ENCODE results near the gene NREP.

Gene NREP

DNA sequence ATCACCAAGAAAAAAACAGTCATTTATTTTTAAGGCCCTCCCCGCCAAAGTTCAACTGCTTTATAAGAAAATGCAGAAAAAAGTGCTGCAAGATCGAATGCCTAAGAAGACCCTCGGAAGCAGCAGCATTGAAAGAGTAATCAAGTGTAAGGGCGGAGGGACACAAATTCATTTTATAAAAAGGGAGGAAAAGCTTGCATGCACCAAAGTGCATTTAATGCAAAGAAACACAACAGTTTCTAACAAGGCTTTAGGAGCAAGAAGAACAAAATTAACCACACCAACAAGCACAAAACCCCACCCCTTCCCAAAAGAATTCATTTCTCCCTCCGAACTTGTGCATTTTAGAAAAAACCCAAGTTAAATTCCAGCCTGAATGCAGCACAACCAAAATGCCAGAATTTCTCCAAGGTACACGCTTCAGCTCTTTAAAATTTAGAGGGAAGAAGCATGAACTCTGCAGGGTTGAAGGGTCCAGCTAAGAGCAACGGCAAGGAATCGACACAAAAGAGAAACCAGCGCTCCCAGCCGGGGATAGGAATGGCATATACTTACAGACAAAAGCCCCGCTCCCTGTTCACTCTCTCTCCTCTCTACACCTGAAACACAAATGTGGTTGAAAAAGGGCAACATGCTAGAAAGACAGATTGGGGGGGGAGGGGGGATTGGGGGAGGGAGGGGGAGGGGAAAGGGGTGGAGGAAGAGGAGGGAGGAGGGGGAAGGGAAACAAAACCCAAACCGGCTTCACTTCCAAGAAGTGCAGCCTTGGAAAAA lies at the start of gene NREP:
Gene NREP (minus strand): TSS at position 614 of the 774 bp plus-strand sequence. CDS start 1,422 bp downstream, outside the sequence.
- DNase-seq: peak; percentile 45

DNA sequence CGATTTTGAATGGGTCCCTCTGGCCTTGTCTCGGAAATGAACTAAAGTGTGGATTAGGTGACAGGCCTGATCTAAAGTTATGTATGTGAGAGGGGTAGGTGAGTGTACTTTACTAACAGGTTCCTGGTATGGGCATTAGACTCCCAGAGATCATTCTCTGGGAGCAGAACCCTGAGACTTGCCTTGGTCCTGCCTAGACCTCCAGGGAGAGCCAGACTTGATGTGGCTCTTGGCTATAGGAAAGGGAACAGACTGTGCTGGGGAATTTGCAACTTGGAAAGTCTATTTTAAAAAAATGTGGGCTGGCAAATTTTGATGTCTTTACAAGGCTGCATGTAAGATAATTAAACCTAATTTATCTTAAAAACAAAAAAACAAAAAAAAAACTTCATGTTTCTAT lies 49.8 kb upstream of the NREP start:
- no peak for DNase-seq

DNA sequence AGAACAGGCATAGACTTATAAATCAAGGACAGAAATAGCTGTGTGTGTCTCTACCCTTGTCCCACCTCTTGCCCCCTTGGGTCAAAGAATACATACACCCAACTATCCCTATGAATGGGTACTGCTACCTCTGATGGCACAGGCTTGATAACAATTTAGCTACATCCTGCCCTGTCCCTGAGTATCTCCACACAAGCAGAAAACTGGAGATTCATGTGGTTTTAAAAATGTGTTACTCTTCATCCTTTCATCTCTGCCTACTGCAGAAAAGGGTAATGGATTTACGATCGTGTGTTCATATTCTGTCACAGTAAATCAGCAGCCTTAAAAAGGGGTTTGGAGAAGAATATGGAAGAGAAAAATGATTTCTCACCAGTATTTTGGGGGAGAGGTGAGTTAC lies 49.2 kb upstream of the NREP start:
- no peak for DNase-seq

DNA sequence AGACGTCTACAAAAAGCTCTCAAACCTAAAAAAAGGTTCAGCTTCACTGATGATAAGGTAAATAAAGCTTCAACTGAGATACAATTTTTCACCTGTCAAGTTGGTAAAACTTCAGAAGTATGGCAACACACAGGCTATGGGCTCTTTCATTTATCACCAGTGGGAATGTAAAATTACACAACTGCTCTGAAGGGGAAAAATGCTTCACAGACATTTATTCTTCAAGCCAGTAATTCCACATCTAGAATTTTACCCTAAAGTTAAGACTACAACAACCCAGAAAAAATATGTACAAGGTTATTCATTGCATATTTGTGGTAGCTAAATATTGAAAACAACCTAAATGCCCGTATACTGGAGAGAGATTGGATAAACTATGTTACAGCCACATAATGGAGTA lies 48.1 kb upstream of the NREP start:
- no peak for DNase-seq

DNA sequence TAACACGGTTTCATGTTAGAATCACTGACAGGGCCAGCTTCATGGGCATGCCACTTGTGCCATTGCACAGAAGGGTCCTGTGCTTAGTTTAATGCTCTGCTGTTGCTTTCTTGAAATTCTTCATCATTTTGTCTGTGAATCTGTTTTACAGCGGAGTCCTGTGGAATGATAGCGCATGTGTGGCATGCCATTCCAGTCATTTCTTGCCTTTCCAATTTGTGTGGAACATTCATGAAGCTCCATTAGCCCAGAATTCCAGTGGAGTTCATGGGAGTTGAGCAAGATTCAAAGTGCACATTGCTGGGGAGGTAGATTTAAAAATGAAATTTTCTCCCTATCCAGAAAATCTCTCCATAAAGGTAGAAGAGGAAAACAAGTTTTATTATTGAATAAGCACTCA lies 43.4 kb upstream of the NREP start:
- no peak for DNase-seq

GRCh38 chr5:111795142-111795541 lies 38.1 kb upstream of the NREP start:
- no peak for DNase-seq

DNA sequence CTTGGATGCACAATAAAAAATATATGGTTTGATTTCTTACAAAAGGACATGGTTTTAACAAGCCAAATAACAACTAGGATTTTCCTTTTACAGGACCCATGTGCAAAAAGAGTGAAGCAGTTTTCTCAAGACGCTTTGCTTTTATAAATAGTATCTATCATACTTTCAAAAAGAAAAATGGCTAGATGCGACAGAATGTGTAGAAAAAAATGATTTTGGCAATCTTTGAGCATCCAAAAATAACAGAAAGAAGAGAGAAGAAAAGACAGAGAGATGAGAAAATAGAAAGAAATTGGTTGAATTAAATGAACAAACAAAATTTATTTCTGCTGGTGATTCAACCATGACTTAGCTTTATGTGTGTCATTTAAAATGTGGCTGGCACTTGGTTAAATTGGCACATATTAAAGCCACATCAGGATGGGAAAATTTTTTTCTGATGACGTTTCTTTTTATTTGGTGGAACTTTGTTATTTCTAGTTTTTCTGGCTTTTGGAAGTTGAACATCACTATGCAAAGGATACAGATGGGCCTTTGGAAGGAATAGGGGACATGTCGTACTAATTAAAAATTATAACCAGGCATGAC lies 35.6 kb upstream of the NREP start:
- no peak for DNase-seq

- DNase-seq: no peak
Observed at GRCh38 chr5:111790295-111790694, 33.3 kb upstream of the NREP start.

DNA sequence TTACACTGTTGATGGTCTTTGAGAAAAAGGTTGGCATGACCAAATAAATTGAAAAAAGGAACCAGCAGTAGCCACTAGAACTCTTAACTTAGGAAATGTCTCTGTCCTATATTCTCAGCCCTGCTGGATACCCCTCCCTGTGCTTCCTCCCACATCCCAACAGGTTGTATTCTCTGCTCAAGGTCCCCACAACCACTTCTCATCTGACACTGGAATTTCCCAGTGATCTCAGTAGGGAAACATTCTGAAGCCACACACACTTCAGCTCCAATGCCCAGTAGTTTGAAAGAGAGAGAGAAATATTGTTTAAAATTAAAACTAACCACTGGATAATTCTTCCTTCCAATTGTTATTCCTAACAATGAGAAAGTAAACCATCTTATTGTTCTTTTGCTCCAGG lies 30.0 kb upstream of the NREP start:
- no peak for DNase-seq

DNA sequence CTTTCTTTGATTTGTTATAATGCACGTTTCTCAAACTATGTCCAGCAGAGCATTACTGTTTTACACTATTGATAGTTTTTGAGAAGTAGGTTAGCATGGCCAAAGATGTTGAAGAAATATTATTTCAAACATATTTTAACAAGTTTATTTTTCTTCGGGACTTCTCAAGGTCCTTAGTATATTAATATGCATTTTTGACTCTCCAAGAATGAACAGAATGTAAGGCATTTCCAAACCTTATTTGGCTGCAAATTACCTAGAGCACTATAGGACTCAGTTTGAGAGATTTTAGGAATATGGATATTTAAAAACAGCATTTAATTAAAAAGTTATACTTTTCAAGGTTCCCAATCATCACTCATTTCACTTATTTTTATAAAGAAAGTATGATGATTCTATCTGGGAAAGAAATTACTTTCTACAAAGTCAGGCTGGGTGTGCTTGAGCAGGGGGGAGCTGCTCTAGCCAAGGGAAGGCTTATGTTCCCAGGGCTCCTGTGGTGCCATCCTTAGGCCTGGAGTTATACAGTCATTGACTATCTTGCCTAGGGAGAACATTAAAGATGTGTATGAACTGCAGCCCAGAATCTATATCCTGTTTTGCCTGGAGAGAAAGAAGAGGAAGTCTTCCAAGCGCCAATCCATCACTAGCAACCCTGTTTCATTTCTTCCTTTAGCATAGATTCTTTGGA lies 27.6 kb upstream of the NREP start:
- no peak for DNase-seq

GRCh38 chr5:111783537-111783936 lies 26.5 kb upstream of the NREP start:
- no peak for DNase-seq

DNA sequence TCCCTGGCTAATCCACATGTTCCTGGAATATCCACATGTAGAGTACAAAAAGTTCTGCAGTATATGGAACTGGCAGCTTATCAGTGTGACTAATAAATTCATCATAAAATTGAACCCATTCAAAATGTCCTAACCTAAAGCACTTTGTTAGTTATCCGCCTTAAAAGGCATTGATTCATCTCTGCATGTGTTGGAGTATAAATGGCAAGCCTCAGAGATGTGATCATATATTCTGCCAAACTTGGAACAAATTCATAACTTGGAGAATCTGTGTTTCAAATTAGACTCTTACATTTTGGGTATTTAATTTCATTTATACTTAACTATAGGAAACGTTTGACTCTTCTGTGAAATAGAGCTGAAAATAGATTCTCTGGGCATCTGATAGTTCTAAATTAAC lies 25.2 kb upstream of the NREP start:
- DNase-seq: no peak

GRCh38 chr5:111781200-111781599 lies 24.2 kb upstream of the NREP start:
- DNase-seq: no peak

DNA sequence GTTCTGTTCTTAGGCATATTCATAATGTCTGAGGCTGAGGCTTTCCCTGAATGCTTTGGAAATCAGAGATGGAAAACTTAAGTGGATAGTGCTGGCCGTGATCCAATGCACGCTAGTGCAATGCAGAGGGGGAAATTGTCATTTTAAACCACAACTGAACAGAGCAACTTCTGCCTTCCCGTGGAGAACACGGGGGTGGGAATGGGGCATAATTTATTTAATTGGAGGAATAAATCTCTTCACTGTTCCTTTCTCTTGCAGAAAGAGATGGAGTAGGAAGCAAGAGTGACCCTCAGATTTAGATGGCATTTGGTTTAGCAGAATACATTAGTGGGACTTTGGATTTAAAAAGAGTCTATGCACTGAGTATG lies 22.9 kb upstream of the NREP start:
- DNase-seq: no peak

DNA sequence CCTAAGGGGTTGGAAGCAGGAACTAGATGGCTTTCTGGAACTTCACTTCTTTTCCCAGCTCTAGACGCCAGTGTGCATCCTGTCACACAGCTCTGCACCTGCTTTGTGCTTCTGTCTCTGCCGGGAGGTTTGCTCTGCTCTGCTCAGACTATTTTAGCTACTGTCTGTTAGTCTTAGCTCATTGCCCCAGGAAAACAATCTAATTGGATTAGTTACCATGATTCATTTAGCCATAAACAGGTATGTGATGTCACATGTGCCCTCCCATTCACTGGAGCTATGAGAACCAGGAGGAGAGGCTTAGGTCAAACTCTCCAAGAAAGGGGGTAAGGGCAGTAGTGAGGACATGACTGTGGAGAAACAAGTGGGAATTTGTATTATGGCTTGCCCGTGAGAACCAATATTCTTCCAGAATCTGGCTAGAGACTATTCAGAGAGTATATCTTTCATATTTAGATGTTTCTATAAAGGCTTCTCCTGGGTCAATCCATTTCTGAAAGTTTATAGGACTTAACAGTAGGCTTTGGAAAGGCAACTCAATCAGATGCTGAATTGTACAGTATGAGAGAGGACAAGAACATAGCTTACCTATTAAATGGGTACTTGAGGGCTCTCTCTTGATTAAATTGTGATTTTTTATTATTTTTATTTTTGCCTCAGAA lies 22.4 kb upstream of the NREP start:
- DNase-seq: no peak

- DNase-seq: no peak
Observed at GRCh38 chr5:111776913-111777781, 20.2 kb upstream of the NREP start.

DNA sequence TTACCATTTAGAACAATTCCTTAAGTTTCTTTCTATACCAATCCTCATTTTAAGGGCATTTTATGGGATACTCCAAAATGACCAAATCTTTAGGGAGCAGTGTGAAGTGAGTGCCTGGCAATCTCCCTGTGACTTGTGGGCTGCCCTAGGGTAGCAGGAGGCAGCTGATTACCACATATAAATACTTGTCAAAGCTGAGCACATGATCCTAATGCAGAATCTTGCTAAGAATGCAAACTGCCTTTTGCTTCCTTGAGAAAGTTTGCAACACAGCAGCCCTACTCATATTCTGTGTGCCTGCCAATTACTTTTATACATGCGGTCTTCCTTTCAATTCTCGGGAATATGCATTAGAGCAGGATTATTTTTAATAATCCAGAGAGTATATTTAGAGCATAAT lies 18.2 kb upstream of the NREP start:
- no peak for DNase-seq

DNA sequence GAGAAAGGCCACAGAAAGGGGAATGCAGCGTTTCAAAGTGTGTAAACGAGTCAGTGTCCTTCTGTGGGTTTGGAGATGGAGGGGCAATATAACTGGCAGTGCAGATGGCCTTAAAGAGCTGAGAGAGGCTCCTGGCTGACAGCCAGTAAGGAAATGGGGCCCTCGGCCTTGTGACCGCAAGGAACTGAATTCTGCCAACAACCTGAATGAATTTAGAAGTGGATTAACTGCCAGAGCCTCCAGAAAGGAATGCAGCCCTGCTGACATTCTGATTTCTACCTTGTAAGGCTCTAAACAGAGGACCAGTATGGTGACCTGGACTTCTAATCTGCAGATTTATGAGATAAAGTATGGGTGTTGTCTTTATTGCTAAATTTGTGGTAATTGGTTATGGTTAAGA lies 17.5 kb upstream of the NREP start:
- DNase-seq: no peak

DNA sequence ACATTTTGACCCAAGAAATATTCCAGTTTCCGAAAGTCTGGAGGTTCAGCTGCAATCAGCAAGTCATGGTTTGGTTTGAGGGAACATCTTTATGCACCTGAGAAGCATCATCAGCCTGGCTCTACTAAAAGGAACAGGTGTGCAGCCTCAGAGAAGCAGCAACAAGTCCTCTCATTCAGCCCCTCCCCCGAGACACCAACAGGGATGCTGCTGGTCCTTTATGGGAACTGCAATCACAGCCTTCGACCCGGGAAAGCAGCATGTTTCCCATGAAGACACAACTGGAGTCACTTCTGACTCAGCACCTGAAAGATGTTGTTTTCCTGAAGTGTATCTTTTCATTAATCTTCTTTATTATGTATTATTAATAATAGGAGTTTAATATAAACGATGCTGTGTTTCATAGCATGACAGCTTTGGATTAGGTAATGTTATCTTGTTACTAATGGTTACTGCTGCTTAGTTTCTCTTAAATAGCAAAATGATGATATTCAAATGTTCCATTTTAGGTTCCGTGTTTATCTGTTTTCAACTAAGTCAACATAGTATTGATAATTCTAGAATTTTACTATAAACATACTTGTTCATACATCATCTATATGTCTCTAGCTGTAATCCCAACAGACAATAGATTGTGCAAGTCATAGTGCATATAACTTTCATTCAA lies 15.6 kb upstream of the NREP start:
- no peak for DNase-seq

DNA sequence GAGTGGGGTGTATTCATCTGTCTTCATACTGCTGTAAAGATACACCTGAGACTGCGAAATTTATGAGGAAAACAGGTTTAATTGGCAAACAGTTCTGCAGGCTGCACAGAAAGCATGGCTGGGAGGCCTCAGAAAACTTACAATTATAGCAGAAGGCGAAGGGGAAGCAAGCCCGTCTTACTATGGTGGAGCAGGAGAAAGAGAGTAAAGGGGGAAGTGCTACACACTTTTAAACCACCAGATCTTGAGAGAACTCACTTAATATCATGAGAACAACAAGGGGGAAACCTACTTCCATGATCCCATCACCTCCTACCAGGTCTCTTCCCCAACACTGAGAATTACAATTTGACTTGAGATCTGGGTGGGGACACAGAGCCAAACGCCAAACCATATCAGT lies 12.5 kb upstream of the NREP start:
- DNase-seq: no peak

DNA sequence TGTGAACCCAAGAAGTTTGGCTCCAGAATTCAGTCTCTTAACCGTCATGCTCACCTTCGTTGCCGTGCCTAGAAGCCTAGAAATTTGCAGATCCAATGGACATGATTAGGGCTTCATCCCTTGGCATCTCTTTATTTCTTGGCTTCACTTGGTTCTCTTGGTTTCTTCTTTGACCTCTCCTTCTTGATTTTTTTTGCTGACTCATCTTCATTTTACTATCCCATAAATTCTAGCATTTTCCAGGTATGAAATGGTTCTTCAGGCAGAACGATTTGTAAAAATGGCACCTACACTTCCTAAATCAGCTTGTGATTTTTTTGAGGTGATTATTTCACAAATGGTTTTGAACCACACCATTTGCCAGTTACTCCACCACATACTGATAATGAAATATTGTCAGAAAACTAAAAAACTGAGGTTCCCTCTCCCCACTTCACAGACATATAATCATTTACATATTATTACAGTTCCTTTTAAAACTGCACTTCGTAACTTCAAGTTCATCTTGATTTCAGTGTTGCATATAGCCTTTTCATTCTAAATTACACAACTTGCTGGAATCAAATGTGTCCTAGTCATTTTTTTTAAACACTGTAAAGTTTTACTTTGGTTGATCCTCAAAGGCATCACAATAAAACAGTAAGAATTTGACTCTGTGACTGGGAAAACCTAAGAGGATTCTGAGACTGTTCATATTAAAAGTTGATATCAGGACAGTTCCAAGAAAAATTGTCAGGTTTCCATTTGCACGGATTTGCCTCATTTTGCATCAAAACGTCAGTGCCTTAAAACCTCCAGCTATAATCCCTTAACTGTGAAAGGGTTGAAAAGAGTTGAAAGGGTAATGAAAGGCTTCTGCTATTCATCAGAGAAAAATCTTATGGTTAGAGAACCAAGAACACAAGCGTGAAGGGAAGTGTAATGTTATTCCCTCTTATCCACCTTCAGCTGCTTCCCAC lies 8.9 kb upstream of the NREP start:
- DNase-seq: no peak

All from CD4-positive, alpha-beta T cell treated with Interleukin-6 for 4 hours (primary cell).